Measurements from ENCODE around the gene KIAA1549. TPM values are rescaled to one million over a fixed set of nuclear protein-coding genes. Genes with fewer than 3 reads are reported as not detected.
A peak's percentile ranks its signal among the peaks of the same experiment; 100 is the strongest.

The KIAA1549 gene
- total and polyA plus RNA-seq, 9 of the 15 experiments (the other 6 are each of a cell fraction or from before 2014, with no cell fraction given), result 0.01 to 0.29 (median 0.07) TPM

- TF ChIP-seq CBFA2T2 (conservative IDR thresholded peaks at IDR 0.05) (no peak), FOSL1 (tag; conservative IDR thresholded peaks at IDR 0.05) (peak; percentile 53), TCFL5 (CRISPR knock-in tag; conservative IDR thresholded peaks at IDR 0.05) (no peak), THAP12 (CRISPR knock-in tag; IDR thresholded peaks at IDR 0.05) (no peak), GATA2 (CRISPR knock-in tag; IDR thresholded peaks at IDR 0.05) (no peak), SRF (CRISPR knock-in tag; IDR thresholded peaks at IDR 0.05) (no peak), ZNF232 (CRISPR knock-in tag; IDR thresholded peaks at IDR 0.05) (no peak), SMARCA4 (IDR thresholded peaks at IDR 0.05) (peak; percentile 15; the same call in 1 of the 2 replicates), ATF4 (CRISPR knock-in tag; IDR thresholded peaks at IDR 0.05) (no peak), USF2 (CRISPR knock-in tag; IDR thresholded peaks at IDR 0.05) (no peak), POLR2AphosphoS5 (IDR thresholded peaks at IDR 0.05; ENCODE audit: control insufficient read depth, insufficient read depth, low read depth, low read length) (no peak), MAZ (CRISPR knock-in tag; conservative IDR thresholded peaks at IDR 0.05 in 1 of 2, IDR thresholded peaks at IDR 0.05 in 1 of 2) (no peak), KAT2B (IDR thresholded peaks at IDR 0.05; ENCODE audit: low read depth, low read length) (no peak), HMBOX1 (IDR thresholded peaks at IDR 0.05) (no peak), EGR1 (conservative IDR thresholded peaks at IDR 0.05) (no peak), POLR2G (IDR thresholded peaks at IDR 0.05; ENCODE audit: low read depth, low read length) (no peak), ZNF79 (CRISPR knock-in tag; IDR thresholded peaks at IDR 0.05; ENCODE audit: low read depth) (no peak), JUN (IDR thresholded peaks at IDR 0.05; ENCODE audit: borderline replicate concordance, low read depth, low read length) (0 out of 2 replicates have a peak, but pooled peaks have one; percentile 10), JUN (CRISPR knock-in tag; IDR thresholded peaks at IDR 0.05; ENCODE audit: borderline replicate concordance) (no peak), ZMIZ1 (IDR thresholded peaks at IDR 0.05; ENCODE audit: low read depth in 2 of 2, low read length in 2 of 2) (no peak)
Measured at GRCh38 chr7:138935465-138936011, 45.7 kb downstream of the KIAA1549 start (continued).
